ENCODE measurements around the gene MINDY2.
"Not testable (repeated sequence)": the region's sequence is repeated elsewhere in the genome, so short reads cannot be mapped to it uniquely, and the experiment has no call there.

- TF ChIP-seq CTCF (IDR thresholded peaks at IDR 0.05; ENCODE audit: insufficient read depth, low read length); POLR2AphosphoS5 (IDR thresholded peaks at IDR 0.05; ENCODE audit: low read depth); REST (IDR thresholded peaks at IDR 0.05; ENCODE audit: insufficient replicate concordance, low read depth); GABPA (IDR thresholded peaks at IDR 0.05; ENCODE audit: low read depth); SPI1 (IDR thresholded peaks at IDR 0.05; ENCODE audit: borderline replicate concordance, low read depth): not testable (repeated sequence)
Measured at GRCh38 chr15:58856621-58857020, 85.5 kb downstream of the MINDY2 start.
